Measurements from ENCODE around the gene CDA. TPM values are rescaled to one million over a fixed set of nuclear protein-coding genes. Genes with fewer than 3 reads are reported as not detected.

The CDA gene
- total RNA-seq, 1 experiment from 2014 or later = 6.5 TPM

DNA sequence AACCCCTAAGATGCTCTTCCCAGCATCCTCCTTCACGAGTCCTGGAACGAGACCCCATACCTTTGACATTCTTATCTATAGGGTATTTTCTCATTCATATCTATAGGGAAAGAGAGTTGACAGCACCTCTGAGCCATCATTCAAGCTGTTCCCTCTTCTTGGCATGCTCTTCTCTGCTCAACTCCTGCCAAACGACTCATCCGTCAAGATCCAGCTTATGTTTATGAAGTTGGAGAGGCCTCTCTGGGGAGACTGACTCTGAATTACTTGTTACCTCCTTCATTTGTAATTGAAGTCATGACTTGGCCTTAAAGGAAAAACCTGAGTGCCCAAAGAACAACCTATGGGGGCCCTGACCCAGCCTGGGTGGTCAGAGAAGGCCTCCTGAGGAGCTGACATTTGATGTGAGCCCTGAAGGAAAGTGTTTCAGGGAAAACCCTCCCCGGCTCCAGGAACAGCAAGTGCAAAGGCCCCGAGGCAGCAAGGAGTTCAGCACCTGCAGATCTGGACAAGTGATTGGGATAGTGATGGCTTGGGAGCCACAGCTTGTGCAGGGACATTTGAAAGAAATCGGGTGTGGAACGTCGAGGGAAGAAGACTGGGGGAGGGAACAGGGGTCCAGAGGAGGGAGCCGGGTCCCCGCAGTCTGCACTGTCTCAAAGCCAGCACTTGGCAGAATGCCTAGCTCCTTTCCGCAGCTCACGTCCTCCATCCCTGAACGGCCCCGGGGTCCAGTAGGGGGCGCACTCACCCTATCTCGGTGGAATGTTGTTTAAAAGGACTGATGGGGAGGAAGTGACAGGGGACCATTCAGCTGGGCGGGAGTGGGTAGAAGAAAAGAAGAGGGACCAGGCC is 14.0 kb upstream of the CDA start:
- H3K9ac ChIP-seq (ENCODE audit: extremely low read depth, insufficient read length, low read length) = no peak overlapping the region
- H3K9me3 ChIP-seq (ENCODE audit: control insufficient read depth, low read depth, low read length) = no peaks in the 10 kb centered on the region
- no peak overlapping the region for H3K23ac ChIP-seq (ENCODE audit: insufficient read length, low read depth, low read length)
- H3T11ph ChIP-seq (ENCODE audit: low read length) = no peak overlapping the region
- peaks cover 3 to 5% of the 10 kb centered on the region in 2 experiments; a peak in 2 of 4 replicates for H3K4me1 Mint-ChIP-seq
- no peak overlapping the region for H2BK120ac ChIP-seq (ENCODE audit: low read depth, low read length, poor library complexity, severe bottlenecking)
- no peak overlapping the region for H2BK20ac ChIP-seq (ENCODE audit: low read depth, low read length, poor library complexity, severe bottlenecking)
- H2AK5ac ChIP-seq (ENCODE audit: insufficient read length, low read length) = no peak overlapping the region
- H3K4ac ChIP-seq (ENCODE audit: low read depth, low read length) = no peak overlapping the region
- no peak overlapping the region for H3K27ac ChIP-seq (ENCODE audit: insufficient read length, low read depth, low read length)
- no peak overlapping the region for H2BK12ac ChIP-seq (ENCODE audit: insufficient read length, low read depth, low read length)
- no peaks in the 10 kb centered on the region for H3K79me2 ChIP-seq (ENCODE audit: insufficient read depth, low read length)
- no peaks in the 10 kb centered on the region; the same call in 1 of the 2 replicates for H3K27me3 ChIP-seq (ENCODE audit: insufficient read depth, low read length)
- TF ChIP-seq, protein P1, sequence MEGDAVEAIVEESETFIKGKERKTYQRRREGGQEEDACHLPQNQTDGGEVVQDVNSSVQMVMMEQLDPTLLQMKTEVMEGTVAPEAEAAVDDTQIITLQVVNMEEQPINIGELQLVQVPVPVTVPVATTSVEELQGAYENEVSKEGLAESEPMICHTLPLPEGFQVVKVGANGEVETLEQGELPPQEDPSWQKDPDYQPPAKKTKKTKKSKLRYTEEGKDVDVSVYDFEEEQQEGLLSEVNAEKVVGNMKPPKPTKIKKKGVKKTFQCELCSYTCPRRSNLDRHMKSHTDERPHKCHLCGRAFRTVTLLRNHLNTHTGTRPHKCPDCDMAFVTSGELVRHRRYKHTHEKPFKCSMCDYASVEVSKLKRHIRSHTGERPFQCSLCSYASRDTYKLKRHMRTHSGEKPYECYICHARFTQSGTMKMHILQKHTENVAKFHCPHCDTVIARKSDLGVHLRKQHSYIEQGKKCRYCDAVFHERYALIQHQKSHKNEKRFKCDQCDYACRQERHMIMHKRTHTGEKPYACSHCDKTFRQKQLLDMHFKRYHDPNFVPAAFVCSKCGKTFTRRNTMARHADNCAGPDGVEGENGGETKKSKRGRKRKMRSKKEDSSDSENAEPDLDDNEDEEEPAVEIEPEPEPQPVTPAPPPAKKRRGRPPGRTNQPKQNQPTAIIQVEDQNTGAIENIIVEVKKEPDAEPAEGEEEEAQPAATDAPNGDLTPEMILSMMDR (conservative IDR thresholded peaks at IDR 0.05) = peak; percentile 95
- H3K14ac ChIP-seq (ENCODE audit: insufficient read depth, low read length) = no peak overlapping the region
- H2AFZ ChIP-seq (ENCODE audit: low read length) = no peak overlapping the region
- no peaks in the 10 kb centered on the region for H3K4me1 ChIP-seq (ENCODE audit: insufficient read depth, low read length)
- no peak overlapping the region for H3K4me2 ChIP-seq (ENCODE audit: insufficient read depth, insufficient read length, low read length)
- DNase-seq = peak; percentile 92
- peaks cover 0 to 3% of the 10 kb centered on the region in 2 experiments; a peak in 1 of 5 replicates for H3K9me3 Mint-ChIP-seq
- no CpG with 5 or more reads among the region's 18 CpGs for WGBS (ENCODE audit: extremely low coverage, insufficient read length, low lambda C conversion rate)
- H3K18ac ChIP-seq (ENCODE audit: insufficient read length, low read depth, low read length) = no peak overlapping the region
- H2BK15ac ChIP-seq (ENCODE audit: low read depth, low read length) = no peak overlapping the region
- H2BK5ac ChIP-seq (ENCODE audit: insufficient read length, low read length) = no peak overlapping the region
- no peak overlapping the region for H4K91ac ChIP-seq (ENCODE audit: insufficient read length, low read depth, low read length)
- no peak overlapping the region for H3K56ac ChIP-seq (ENCODE audit: insufficient read length, low read depth, low read length)
- no peaks in the 10 kb centered on the region for H4K20me1 ChIP-seq (ENCODE audit: control insufficient read depth, insufficient read depth, insufficient read length)
- H3K36me3 Mint-ChIP-seq (ENCODE audit: insufficient read depth in 1 of 3, low read depth in 3 of 3) = no peaks in the 10 kb centered on the region
- no peaks in the 10 kb centered on the region for H3K23me2 ChIP-seq (ENCODE audit: insufficient read length, low read depth, low read length, poor library complexity, severe bottlenecking)
- no peak overlapping the region; a peak in 1 of 7 replicates for H3K27ac Mint-ChIP-seq
- no peak overlapping the region for H3K4me3 Mint-ChIP-seq
- no peak overlapping the region for H4K5ac ChIP-seq (ENCODE audit: insufficient read length, low read depth, low read length)
- H4K8ac ChIP-seq (replicated peaks; ENCODE audit: insufficient read length, low read depth, low read length) = no peak overlapping the region
- no peaks in the 10 kb centered on the region for H3K79me1 ChIP-seq (ENCODE audit: insufficient read depth, low read depth, low read length, poor library complexity, severe bottlenecking)
- H3K27me3 Mint-ChIP-seq (ENCODE audit: low read depth) = peaks cover 47% of the 10 kb centered on the region

Data from H9 (cell line).